ENCODE data around the gene OR4E1.
"Not testable (repeated sequence)": the region's sequence is repeated elsewhere in the genome, so short reads cannot be mapped to it uniquely, and the experiment has no call there.

Gene OR4E1, protein sequence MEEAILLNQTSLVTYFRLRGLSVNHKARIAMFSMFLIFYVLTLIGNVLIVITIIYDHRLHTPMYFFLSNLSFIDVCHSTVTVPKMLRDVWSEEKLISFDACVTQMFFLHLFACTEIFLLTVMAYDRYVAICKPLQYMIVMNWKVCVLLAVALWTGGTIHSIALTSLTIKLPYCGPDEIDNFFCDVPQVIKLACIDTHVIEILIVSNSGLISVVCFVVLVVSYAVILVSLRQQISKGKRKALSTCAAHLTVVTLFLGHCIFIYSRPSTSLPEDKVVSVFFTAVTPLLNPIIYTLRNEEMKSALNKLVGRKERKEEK

GRCh38 chr14:21673718-21674117, at the start of gene OR4E1:
Gene OR4E1, minus strand, starts transcription at chr14:21673818. Its CDS starts 2,883 bp downstream, at chr14:21670935.
- DNase-seq: no peak

DNA sequence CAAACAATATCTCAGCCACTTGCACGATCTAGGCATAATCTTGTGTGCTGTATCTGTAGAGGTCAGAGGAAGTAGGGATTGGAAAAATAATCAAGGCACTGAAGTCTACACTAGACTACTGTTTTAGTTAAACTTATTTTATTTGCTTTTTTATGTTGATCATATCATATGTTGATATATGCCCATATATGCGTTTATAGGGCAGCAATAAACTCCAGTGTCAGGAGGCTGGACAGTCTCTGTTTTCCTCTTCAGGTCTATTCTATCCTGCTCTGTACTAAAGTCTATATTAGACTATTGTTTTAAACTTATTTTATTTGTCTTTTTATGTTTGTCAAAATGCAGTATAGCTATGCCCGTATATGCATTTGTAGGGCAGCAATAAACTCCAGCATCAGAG, 47.9 kb upstream of the OR4E1 start:
- DNase-seq: no peak

- peak in 1 of 2 donors; percentile 33 for DNase-seq
Measured at GRCh38 chr14:21719841-21720240, 46.2 kb upstream of the OR4E1 start.

GRCh38 chr14:21714318-21714929, 40.8 kb upstream of the OR4E1 start:
- no peak for DNase-seq

DNA sequence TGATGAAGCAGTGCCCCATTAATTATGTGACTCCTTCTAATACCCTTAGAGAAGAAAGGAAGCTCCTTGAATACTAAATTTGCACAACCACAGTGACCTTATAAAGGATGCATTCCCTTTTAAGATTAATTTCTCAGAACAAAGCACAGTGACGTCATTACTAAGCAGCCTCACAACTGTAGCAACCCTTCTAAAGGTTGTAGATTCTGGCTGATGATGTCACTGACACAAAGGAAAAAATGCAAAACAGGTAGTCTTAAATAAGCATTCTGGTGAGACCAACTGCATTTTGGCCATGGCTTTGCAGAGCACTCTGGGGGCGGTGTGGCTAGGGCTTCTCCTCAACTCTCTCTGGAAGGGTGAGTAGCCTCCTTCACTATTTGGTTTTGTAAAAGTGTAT, 38.4 kb upstream of the OR4E1 start:
- DNase-seq: peak in 1 of 2 donors; percentile 57

DNA sequence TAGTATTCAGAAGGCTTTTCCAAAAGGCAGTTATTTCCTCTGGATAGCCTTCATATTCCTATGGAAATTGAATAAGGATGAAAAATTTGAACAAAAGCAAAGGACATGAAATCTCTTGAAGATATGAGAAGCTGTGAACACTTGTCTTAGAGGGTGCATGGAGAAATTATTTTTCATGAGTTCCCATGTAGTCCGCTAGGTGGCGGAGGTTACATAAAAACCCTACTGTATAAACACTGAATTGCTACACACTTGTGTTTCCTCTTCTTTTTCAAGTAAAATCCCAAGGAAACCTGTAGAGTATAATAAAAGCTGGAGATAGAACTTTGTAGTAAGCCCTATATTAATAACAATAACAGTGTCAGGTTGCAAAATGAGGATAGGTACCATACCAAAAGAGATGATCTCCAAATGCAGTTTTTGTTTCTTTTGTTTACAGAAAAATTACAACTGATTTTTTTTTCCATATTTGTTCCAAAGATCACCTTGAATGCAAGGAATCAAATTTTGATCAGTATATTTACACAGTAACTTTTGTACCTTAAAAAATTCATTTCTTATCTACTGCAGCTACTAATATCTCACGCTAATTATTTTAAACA, 37.8 kb upstream of the OR4E1 start:
- peak in 1 of 2 donors; percentile 52 for DNase-seq

DNA sequence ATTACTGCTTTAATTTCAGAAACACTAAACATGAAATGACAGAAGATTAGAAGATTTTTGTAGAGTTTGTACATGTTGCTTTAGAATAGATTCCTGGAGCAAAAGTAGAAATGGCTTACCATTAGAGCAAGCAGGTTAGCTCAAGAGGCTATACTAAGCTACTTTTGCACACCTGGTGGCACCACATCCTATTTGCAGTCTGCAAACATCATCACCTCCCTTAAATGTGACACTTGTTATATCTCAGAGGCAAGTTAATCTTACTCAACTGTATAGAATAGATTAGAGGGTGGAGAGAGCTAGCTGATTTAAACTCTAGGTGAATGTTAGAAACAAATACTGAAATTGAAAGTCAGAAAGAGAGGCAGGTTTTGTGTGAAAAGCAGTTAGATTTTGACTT, 30.7 kb upstream of the OR4E1 start:
- DNase-seq: no peak

DNA sequence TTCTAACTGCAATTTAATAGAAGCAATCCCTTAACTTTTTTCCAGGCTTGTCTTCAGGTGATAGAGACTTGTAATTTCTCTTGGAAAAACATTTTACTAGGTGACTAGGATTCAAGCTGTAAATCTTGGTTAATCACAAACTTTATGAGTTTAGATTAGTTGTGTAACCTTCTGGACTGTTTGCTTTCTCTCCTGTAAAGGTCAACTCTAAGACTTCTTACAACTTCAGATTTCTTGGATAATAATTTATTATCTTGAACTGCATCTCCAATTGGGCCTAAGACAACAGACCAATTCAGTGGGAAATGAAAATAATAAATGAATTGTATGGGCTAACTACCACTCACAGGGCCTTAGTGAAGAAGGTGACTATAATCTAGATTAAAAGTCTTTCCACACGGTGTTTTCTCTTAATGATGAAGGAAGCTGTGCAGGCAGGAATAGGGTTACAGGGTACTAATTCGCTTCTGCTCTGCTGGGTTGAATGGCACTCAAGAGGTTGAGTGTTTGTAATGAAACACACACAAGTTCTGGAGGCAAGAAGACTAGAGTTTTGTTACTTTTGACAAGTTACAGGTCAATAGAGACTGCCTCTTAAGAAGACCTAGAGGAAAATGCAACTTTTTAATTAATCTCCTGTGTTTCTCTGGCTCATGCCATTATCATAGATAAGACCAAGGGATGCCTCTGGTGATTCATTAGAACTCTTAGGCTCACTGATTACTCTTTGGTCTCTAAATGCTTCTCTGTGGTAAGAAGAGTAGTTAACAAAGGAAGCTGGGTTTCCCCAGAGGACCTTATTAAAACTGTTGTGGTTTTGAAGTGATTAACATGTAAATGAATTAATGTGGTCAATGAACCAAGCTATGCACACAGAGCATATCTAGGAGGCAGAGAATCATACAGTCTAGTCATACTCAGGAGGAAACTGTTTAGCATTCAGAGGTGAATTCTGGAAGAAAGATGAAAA, 30.0 kb upstream of the OR4E1 start:
- peak in 1 of 2 donors; percentile 48 for DNase-seq

DNA sequence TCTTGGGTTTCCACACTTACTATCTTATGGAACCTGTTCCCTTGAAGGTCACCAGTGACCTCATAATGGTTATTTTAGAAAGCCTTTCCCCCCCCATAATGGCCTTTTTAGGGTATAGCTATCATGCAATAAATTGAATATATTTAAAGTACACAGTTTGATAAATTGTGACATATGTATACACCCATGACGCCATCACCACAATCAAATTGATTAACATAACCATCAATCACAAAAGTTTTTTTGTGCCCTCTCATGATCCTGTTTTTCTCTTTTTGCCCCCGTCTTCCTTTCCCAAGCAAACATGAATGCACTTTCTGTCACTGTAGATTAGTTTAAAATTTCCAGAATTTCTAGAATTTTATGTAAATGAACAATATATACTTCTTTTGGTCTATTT, 28.7 kb upstream of the OR4E1 start:
- DNase-seq: no peak

DNA sequence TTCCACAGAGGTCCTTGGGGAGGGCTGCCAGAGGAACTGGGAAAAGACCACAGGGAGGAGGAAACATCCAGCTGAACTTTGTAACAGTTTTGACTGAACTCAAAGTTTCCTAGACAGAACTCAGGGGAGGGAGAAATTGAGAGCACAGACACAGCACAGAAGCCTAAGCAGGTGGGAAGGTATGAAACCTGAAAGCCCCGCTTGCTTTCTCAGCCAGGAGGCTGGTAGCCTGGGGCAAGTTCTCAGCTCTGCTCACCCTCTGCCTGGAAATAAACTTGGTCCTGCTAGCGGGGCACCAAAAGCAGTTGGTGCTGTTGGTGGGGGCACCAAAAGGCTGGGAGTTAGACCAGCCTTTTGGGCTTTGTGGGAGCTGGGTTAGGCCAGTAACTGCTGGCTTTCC, 25.9 kb upstream of the OR4E1 start:
- DNase-seq: no peak

- DNase-seq: not testable (repeated sequence)
Measured at GRCh38 chr14:21698538-21698937, 24.9 kb upstream of the OR4E1 start.

GRCh38 chr14:21697662-21698061, 24.0 kb upstream of the OR4E1 start:
- not testable (repeated sequence) for DNase-seq

GRCh38 chr14:21694425-21694824, 20.8 kb upstream of the OR4E1 start:
- DNase-seq: no peak

DNA sequence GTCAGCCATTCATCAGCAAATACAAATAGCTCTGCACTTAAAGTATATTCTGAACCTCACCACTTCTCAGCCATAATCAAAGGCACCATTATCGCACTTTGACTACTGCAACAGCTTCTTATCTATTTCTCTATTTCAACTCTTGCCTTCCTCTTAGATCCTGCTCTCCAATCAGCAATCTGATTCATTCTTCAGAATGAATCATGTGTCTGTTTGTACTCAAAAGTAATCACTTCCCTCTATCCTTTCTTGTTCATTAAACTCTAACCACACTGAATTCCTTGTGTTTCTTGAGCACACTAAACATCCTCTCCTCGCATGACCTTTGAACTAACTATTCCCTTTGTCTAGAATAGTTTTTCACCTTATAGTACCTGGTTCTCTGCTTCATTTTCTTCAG, 12.8 kb upstream of the OR4E1 start:
- no peak for DNase-seq

DNA sequence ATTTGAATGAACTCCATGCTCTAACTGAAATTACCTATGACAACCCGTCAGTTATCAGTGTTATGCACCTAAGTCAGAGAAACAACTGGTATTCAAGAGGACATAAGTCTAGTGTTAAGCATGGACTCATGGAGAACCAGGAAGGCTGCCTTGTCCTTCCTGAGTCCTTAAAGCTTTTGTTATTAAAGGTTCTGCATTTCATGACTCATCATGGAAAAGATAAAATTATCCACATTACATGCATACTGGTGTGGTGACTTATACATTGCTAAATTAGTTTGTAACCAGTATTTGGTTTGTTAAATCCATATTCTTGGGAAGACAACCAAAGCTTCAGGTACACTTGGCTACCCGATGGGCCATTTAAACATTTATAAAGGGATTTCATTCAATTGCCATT, 6.5 kb upstream of the OR4E1 start:
- DNase-seq: no peak

- no peak for DNase-seq
Measured at GRCh38 chr14:21675566-21675965, 1.9 kb upstream of the OR4E1 start.

DNA sequence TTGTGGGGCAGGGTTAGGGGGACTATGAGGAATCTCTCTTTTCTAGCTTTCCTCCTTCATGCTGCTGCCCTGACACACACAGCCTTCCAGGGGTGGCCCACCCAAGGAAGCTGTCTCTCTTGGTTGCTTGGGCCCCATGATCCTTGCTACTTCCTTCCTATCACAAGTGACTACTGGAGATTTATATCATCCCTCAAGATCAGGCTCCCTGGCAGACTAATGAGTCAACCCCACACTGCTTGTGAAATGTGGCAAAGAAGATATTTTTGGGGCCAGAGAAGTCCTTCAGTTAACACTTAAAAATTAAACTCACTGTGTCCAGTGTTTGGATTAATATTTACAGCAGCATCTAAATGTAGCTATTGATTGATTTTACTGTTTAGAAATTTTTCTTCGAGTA, 1.5 kb downstream of the OR4E1 start:
- DNase-seq: no peak

DNA sequence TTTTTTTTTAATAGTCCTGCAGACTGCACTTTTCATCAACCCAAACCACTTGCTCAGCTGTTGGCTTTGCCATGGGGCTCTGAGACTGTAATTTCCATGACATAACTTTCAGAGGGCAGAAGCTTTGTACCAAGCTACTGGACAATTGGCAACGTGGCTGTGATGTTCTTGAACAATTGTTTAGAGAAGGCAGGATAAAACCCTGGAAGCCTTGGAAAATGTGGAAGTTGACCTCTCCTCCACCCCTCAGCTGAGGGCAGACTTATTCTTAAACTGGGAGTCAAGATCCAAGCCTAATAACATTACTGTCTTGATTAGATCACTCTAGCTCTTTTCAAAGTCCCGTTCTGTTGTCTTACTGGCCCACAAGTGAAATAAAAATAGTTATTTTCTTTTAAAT, 2.2 kb downstream of the OR4E1 start:
- DNase-seq: no peak

GRCh38 chr14:21669284-21669683, 4.3 kb downstream of the OR4E1 start:
- no peak for DNase-seq

DNA sequence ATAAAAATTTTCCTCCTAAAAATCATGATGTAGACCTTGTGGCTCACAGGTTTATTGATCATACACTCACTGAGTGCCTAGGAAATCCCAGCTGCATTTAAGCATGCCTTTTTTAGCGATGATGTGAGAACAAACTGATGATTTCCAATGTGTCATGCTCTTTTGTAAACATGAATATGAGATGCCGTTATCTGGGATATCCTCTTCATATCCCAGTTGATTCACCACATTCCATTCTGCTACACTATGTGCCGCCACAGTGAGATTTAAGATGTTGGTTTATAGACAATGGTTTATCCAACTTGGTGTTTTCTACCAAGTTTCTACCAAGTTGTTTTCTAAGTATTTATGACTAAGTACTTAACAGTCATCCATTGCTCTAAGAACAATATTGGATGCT, 5.2 kb downstream of the OR4E1 start:
- no peak for DNase-seq

- no peak for DNase-seq
Measured at GRCh38 chr14:21656980-21657379, 16.6 kb downstream of the OR4E1 start.

- no peak for DNase-seq
Measured at GRCh38 chr14:21654215-21654614, 19.4 kb downstream of the OR4E1 start.

DNA sequence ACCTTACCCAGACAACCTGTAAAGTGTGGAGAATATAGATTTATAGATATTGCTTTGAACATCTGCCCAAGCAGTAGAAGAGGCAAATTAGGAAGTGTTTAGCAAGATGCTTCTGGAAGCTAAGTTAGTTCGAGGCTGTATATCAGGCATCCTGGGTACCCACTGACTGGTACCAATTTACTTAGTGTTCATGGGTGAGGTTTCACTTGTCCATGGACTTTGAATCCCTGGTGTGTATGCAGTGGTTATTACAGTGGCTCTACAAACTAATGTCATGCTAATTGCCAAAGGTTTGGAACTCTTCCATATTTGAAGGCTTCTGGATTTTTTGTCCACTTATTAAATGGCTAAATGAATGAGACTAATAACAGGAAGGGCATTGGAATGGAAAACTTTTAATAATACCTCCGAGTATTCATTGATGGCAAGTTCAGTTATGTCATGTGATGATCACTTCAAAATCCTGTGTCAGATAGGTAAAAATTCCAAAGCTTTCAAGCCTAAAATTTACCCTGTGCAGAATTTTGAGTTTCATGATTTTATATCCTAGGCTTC, 20.2 kb downstream of the OR4E1 start, which contains the start of gene OR4E2:
Gene OR4E2 (plus strand): TSS at position 505 of the 555 bp plus-strand sequence. CDS start 11,248 bp downstream, outside the sequence.
- DNase-seq: no peak
